OCI-LY3 (cell line): ENCODE measurements around the gene C19orf25.

Experiments used
- CTCF ChIP-seq: fragments of 200-600, 300-600 bp; sonication (generic); IDR thresholded peaks from 2 replicates; pipeline ENCODE4 v1.5.1; 2014; ENCODE audit warnings: antibody characterized with exemption, low read length, low read depth
- EZH2phosphoT487 ChIP-seq: fragments of 200-600 bp; shearing (Covaris generic); IDR thresholded peaks from 2 replicates; pipeline ENCODE4 v1.6.1; 2018; ENCODE audit warnings: antibody characterized with exemption, mixed run types, low read depth

DNA sequence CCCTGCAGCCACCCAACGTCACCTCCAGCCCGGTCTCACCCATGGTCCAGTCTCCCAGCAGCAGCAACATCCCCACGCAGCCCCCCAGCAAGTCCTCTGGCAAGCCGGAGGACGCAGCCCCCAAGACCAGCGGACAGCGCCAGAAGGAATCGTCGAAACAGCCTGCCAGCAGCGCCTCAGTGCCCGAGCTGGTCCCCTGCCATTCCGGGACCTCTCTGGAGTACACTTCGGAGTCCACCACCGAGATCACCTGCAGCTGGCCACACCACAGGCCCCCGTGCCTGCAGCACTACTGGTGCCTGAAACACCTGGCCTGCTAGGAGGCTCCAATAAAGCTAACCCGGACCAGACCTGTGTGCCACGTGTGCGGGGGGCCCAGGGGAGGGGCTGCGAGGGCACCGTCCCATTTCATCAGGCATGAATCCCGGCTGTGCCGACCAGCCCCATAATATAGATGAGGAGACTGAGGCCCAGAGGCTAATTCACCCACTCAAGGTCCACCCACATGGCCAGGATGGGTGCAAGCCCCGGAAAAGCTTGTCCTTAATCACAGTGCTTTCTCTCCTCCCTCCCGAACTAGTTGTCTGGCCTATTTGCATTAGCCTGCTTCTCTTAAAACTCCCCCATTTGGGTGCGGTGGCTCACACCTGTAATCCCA is 18.7 kb upstream of the C19orf25 start:
- TF ChIP-seq CTCF (no peak), EZH2phosphoT487 (no peak)
